Fibroblast of villous mesenchyme (primary cell): ENCODE data around the gene SCGB1A1. TPM values are rescaled to one million over a fixed set of nuclear protein-coding genes. Genes with fewer than 3 reads are reported as not detected.
A peak's percentile ranks its signal among the peaks of the same experiment; 100 is the strongest.

Experiments
- DNase-seq: peaks from one replicate; pipeline ENCODE4 v3.0.0-alpha.2; 2010; ENCODE audit warnings: low read depth
- H3K4me3 ChIP-seq: 2 replicates; pipeline ENCODE4 v1.5.1; 2011; ENCODE audit warnings: low read depth, mild to moderate bottlenecking, low read length
- total RNA-seq: library from RNA; depleted of rRNA; stranded (reverse); fragments of >200 nt; gene quantifications from 2 replicates; pipeline ENCODE4 v1.2.3, GENCODE V29; 2012
- TF ChIP-seq, protein P1 (sequence below): IDR thresholded peaks from 2 replicates; pipeline ENCODE4 v1.5.1; 2012; ENCODE audit warnings: low read depth, mild to moderate bottlenecking, low read length; ENCODE audit not compliant: insufficient read depth

SCGB1A1 gene
- total RNA-seq, 1 donor = not detected

- TF ChIP-seq, protein P1, sequence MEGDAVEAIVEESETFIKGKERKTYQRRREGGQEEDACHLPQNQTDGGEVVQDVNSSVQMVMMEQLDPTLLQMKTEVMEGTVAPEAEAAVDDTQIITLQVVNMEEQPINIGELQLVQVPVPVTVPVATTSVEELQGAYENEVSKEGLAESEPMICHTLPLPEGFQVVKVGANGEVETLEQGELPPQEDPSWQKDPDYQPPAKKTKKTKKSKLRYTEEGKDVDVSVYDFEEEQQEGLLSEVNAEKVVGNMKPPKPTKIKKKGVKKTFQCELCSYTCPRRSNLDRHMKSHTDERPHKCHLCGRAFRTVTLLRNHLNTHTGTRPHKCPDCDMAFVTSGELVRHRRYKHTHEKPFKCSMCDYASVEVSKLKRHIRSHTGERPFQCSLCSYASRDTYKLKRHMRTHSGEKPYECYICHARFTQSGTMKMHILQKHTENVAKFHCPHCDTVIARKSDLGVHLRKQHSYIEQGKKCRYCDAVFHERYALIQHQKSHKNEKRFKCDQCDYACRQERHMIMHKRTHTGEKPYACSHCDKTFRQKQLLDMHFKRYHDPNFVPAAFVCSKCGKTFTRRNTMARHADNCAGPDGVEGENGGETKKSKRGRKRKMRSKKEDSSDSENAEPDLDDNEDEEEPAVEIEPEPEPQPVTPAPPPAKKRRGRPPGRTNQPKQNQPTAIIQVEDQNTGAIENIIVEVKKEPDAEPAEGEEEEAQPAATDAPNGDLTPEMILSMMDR = no peak
- DNase-seq = no peak
Measured at GRCh38 chr11:62391642-62392425, 27.0 kb upstream of the SCGB1A1 start.

DNA sequence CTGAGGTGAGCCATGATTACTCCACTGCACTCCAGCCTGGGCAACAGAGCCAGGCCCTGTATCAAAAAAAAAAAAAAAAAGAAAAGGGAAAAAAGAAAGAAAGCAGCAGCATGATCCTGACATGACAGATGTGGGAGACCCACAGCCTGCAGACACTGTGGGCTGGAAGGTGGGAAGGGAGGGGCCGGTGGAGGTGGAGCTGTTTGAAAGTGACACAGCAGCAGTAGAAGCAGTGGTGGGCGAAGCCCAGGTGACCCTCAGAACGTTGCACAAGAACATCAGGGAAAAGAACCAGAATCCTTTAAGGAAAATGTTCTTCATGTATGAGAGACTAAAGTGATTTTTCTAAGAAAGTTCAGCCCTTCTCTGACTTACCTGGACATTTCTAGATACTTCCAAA is 26.3 kb upstream of the SCGB1A1 start:
- no peak overlapping the region for H3K4me3 ChIP-seq
- no peak for DNase-seq
- TF ChIP-seq, protein P1 = no peak

More at GRCh38 chr11:62391642-62392425, 27.0 kb upstream of the SCGB1A1 start:
- no peak overlapping the region for H3K4me3 ChIP-seq

GRCh38 chr11:62393061-62393611 is 25.7 kb upstream of the SCGB1A1 start:
- H3K4me3 ChIP-seq = no peak overlapping the region
- TF ChIP-seq, protein P1 = peak; percentile 15
- DNase-seq = no peak

- DNase-seq = no peak
- TF ChIP-seq, protein P1 = no peak
- no peak overlapping the region for H3K4me3 ChIP-seq
Measured at GRCh38 chr11:62393735-62394134, 25.1 kb upstream of the SCGB1A1 start.

GRCh38 chr11:62394825-62395538 is 23.9 kb upstream of the SCGB1A1 start:
- TF ChIP-seq, protein P1 = peak; percentile 66
- DNase-seq = peak; percentile 89
- H3K4me3 ChIP-seq = peak overlapping the region; percentile 42

DNA sequence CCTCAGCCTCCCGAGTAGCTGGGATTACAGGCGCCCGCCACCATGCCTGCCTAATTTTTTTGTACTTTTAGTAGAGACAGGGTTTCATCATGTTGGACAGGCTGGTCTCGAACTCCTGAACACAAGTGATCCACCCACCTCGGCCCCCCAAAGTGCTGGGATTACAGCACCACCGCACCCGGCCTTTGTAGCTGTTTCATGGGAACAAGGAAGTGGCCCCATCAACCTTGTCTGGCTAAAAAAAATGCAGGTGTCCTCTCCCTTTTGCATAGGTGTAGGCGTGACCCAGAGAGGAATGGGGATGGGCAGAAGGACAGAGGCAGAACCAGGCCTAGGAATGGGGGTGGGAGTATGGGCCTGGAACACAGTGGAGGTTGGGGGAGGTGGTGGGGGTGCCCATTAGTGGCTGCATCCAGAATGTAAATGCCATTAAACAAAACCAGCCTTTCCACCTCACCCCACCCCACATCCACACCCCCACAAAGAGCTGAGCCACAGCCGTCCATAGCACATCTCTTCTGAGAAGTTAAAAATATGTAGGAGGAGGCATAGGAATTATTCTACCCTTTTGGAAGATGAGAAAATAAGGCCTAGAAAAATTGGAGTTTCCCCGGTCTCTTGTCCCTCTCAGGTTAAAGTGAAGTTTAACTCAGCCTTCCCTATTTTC is 22.8 kb upstream of the SCGB1A1 start:
- no peak overlapping the region for H3K4me3 ChIP-seq
- no peak for DNase-seq
- TF ChIP-seq, protein P1 = no peak
